HG03108 (cell line): Measurements from ENCODE around the gene ARID3B.
A peak's percentile ranks its signal among the peaks of the same experiment; 100 is the strongest.
"Not testable (repeated sequence)": the region's sequence is repeated elsewhere in the genome, so short reads cannot be mapped to it uniquely, and the experiment has no call there.

Source experiments
- ATAC-seq: cut with Tn5 transposase; IDR thresholded peaks from one replicate; pipeline ENCODE4 v1.9.1; 2021; ENCODE audit warnings: moderate library complexity; ENCODE audit not compliant: unreplicated experiment

ARID3B gene

GRCh38 chr15:74618841-74619596 is 78.0 kb downstream of the ARID3B start:
- ATAC-seq: no peak

GRCh38 chr15:74619916-74620635 is 79.1 kb downstream of the ARID3B start:
- ATAC-seq: no peak

GRCh38 chr15:74620636-74621545 is 79.9 kb downstream of the ARID3B start:
- ATAC-seq: peak; percentile 53

GRCh38 chr15:74621546-74621920 is 80.5 kb downstream of the ARID3B start:
- ATAC-seq: no peak

- no peak for ATAC-seq
Observed at GRCh38 chr15:74621936-74622335, 80.9 kb downstream of the ARID3B start.

GRCh38 chr15:74622758-74623157 is 81.7 kb downstream of the ARID3B start:
- no peak for ATAC-seq

- no peak for ATAC-seq
Observed at GRCh38 chr15:74624020-74624602, 83.1 kb downstream of the ARID3B start.

- no peak for ATAC-seq
Observed at GRCh38 chr15:74625693-74626092, 84.7 kb downstream of the ARID3B start.

GRCh38 chr15:74626336-74626735 is 85.3 kb downstream of the ARID3B start:
- no peak for ATAC-seq

- peak; percentile 62 for ATAC-seq
Observed at GRCh38 chr15:74626752-74627692, 86.0 kb downstream of the ARID3B start.

- ATAC-seq: no peak
Observed at GRCh38 chr15:74627766-74628165, 86.7 kb downstream of the ARID3B start.

GRCh38 chr15:74628199-74628598 is 87.2 kb downstream of the ARID3B start:
- ATAC-seq: no peak

- ATAC-seq: no peak
Observed at GRCh38 chr15:74628949-74629348, 87.9 kb downstream of the ARID3B start.

- not testable (repeated sequence) for ATAC-seq
Observed at GRCh38 chr15:74629696-74630095, 88.7 kb downstream of the ARID3B start.

GRCh38 chr15:74630284-74631086 is 89.5 kb downstream of the ARID3B start:
- no peak for ATAC-seq

- ATAC-seq: no peak
Observed at GRCh38 chr15:74631087-74631385, 90.0 kb downstream of the ARID3B start.

GRCh38 chr15:74631408-74631807 is 90.4 kb downstream of the ARID3B start:
- ATAC-seq: no peak

- no peak for ATAC-seq
Observed at GRCh38 chr15:74631935-74632560, 91.0 kb downstream of the ARID3B start.

- no peak for ATAC-seq
Observed at GRCh38 chr15:74632601-74633000, 91.6 kb downstream of the ARID3B start.
